ENCODE measurements around the gene TKTL1.

GRCh38 chrX:154365997-154366665 lies 70.5 kb downstream of the TKTL1 start:
- TF ChIP-seq, protein P1, sequence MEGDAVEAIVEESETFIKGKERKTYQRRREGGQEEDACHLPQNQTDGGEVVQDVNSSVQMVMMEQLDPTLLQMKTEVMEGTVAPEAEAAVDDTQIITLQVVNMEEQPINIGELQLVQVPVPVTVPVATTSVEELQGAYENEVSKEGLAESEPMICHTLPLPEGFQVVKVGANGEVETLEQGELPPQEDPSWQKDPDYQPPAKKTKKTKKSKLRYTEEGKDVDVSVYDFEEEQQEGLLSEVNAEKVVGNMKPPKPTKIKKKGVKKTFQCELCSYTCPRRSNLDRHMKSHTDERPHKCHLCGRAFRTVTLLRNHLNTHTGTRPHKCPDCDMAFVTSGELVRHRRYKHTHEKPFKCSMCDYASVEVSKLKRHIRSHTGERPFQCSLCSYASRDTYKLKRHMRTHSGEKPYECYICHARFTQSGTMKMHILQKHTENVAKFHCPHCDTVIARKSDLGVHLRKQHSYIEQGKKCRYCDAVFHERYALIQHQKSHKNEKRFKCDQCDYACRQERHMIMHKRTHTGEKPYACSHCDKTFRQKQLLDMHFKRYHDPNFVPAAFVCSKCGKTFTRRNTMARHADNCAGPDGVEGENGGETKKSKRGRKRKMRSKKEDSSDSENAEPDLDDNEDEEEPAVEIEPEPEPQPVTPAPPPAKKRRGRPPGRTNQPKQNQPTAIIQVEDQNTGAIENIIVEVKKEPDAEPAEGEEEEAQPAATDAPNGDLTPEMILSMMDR (IDR thresholded peaks at IDR 0.05; ENCODE audit: poor library complexity, severe bottlenecking) = no peak
- no peak for TF ChIP-seq RAD21 (conservative IDR thresholded peaks at IDR 0.05)
- no peak for TF ChIP-seq EP300 (conservative IDR thresholded peaks at IDR 0.05; ENCODE audit: poor library complexity, severe bottlenecking)
- TF ChIP-seq POLR2AphosphoS5 (IDR thresholded peaks at IDR 0.05) = no peak
- TF ChIP-seq EZH2 (IDR thresholded peaks at IDR 0.05; ENCODE audit: borderline replicate concordance, insufficient read depth, low read length, poor library complexity, severe bottlenecking) = no peak
- TF ChIP-seq SMC3 (conservative IDR thresholded peaks at IDR 0.05; ENCODE audit: poor library complexity) = no peak
- no peak for TF ChIP-seq REST (IDR thresholded peaks at IDR 0.05; ENCODE audit: borderline replicate concordance)
- no peak for TF ChIP-seq TAF1 (IDR thresholded peaks at IDR 0.05; ENCODE audit: low read depth)

Measured in neural cell (in vitro differentiated cells).